CD4-positive, alpha-beta memory T cell (primary cell): ENCODE results near the gene MROH7. TPM values are rescaled to one million over a fixed set of nuclear protein-coding genes. Genes with fewer than 3 reads are reported as not detected.

Source experiments
- CTCF ChIA-PET: fragments of 350-600 bp; sonication (Branson Sonifier 250); formaldehyde crosslinking; loops from one replicate; lab custom pipeline; 2021; ENCODE audit warnings: inconsistent platforms; ENCODE audit not compliant: partially characterized antibody; lab: Charles Lee
- POLR2A ChIA-PET: fragments of 350-600 bp; sonication (Branson Sonifier 250); formaldehyde crosslinking; loops from one replicate; lab custom pipeline; 2021; ENCODE audit not compliant: partially characterized antibody; lab: Charles Lee
- DNase-seq, 5 donors: peaks; one replicate each; pipeline versions ENCODE4 v3.0.0 to v3.0.0-alpha.2; 2020 to 2022; ENCODE audit warnings: mixed read lengths in 1 of 5
- H3K27ac ChIP-seq: one replicate; pipeline ENCODE4 v1.7.0; 2013; ENCODE audit warnings: low read depth, low read length
- H3K27me3 ChIP-seq: 2 replicates; pipeline ENCODE4 v1.7.0; 2013; ENCODE audit warnings: mild to moderate bottlenecking, low read length, moderate library complexity; ENCODE audit not compliant: insufficient read depth
- H3K36me3 ChIP-seq: 2 replicates; pipeline ENCODE4 v1.7.0; 2013; ENCODE audit warnings: mild to moderate bottlenecking, low read length, moderate library complexity; ENCODE audit not compliant: insufficient read depth
- H3K4me1 ChIP-seq: 2 replicates; pipeline ENCODE4 v1.7.0; 2013; ENCODE audit warnings: mild to moderate bottlenecking, low read length, moderate library complexity; ENCODE audit not compliant: insufficient read depth
- H3K4me3 ChIP-seq, 2 donors: one replicate each; pipeline ENCODE4 v1.7.0; 2013; ENCODE audit warnings: low read length in 2 of 2, mild to moderate bottlenecking in 1 of 2
- H3K9me3 ChIP-seq, 2 donors: one replicate each; pipeline ENCODE4 v1.7.0; 2013; ENCODE audit warnings: low read length in 2 of 2, control low read depth in 1 of 2; ENCODE audit not compliant: control insufficient read depth in 1 of 2
- H3K27ac Mint-ChIP-seq, 7 donors: one replicate each; pipeline ENCODE4 v1.8.0; 2020 to 2021; ENCODE audit warnings: mixed read lengths in 7 of 7, mild to moderate bottlenecking in 6 of 7, inconsistent platforms in 3 of 7, moderate library complexity in 3 of 7
- H3K27me3 Mint-ChIP-seq, 2 donors: one replicate each; pipeline ENCODE4 v1.8.0; 2020 to 2021; ENCODE audit warnings: mixed read lengths in 2 of 2
- H3K36me3 Mint-ChIP-seq, 2 donors: one replicate each; pipeline ENCODE4 v1.8.0; 2020 to 2021; ENCODE audit warnings: mixed read lengths in 2 of 2, inconsistent platforms in 1 of 2, mild to moderate bottlenecking in 1 of 2
- H3K4me1 Mint-ChIP-seq, 4 donors: one replicate each; pipeline ENCODE4 v1.8.0; 2020 to 2021; ENCODE audit warnings: mixed read lengths in 4 of 4, mild to moderate bottlenecking in 1 of 4
- H3K4me3 Mint-ChIP-seq, 8 donors: one replicate each; pipeline ENCODE4 v1.8.0; 2020 to 2021; ENCODE audit warnings: mixed read lengths in 8 of 8, mild to moderate bottlenecking in 7 of 8, moderate library complexity in 6 of 8, inconsistent platforms in 3 of 8
- H3K9me3 Mint-ChIP-seq, 8 donors: one replicate each; pipeline ENCODE4 v1.8.0; 2020 to 2021; ENCODE audit warnings: mixed read lengths in 8 of 8, mild to moderate bottlenecking in 5 of 8, inconsistent platforms in 3 of 8, moderate library complexity in 1 of 8
- intact Hi-C: fragments of 100-400 bp; cut with micrococcal nuclease; formaldehyde crosslinking; loops from one replicate; pipeline ENCODE4 v1.15.1; 2023
- polyA plus RNA-seq, 2 donors: library from polyadenylated mRNA; unstranded; fragments of 300-500 nt; fragmentation: Illumina TruSeq; gene quantifications; one replicate each; pipeline ENCODE4 v1.2.3, GENCODE V29; 2021
- total RNA-seq, 2 experiments: library from RNA; stranded (reverse); gene quantifications; one replicate each; pipeline ENCODE4 v1.2.3, GENCODE V29; 2021

Gene MROH7
- total RNA-seq, result under 1 TPM; 0.22 to 0.38 TPM
- not detected for polyA plus RNA-seq

DNA sequence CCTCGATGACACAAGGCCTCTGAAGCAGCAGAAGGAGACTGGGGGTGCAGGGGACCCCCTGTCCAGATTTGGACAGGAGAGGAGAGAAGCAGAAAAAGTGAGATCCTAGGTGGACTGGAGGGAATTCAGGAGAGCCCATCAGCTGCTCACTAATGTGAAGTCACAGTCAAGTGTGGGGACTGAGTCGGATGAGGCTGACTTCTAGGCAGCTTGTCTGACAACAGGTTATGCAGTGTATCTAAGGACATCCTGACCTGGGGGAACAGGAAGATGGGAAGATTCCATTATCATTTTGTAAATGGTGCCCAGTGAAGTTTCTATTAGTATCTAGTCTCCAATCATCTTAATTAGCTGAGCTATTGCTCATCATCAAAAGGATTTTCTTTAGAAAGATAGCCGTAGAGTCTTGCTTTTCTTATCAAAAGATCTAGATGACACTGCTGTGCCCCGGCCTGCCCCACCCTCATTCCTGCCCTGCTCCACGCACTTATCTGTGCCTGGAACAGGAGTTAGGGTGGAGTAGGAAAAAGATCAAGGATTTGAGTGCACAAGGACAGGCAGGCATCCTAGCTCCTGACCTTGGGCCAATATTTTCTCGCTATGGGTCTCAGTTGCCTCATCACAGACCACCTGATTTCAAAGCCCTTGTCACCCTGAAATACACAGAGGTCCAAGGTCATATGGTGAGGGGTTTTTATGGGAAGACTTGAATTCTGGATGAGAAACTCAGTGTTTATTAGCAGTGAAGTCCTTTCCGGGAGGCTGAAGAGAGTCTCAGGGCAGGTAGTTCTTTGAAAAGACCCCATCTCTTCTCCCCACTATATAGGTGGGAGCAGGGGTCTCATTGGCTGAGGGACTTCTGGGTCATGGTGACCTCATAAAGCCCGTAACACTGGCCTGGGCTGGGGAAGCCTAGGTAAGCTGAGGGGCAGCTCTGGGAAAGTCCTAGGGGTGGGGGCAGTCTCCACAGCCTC, at the start of gene MROH7:
MROH7 (plus strand) TSS at position 924 of the 974 bp plus-strand sequence. CDS start 11,141 bp downstream, outside the sequence.
- H3K36me3 Mint-ChIP-seq, result peaks cover 0 to 4% of the 10 kb centered on the region in 2 donors
- POLR2A ChIA-PET, result no interaction called here
- no peaks in the 10 kb centered on the region for H3K27me3 ChIP-seq
- no peaks in the 10 kb centered on the region for H3K36me3 ChIP-seq
- H3K27me3 Mint-ChIP-seq, result peaks cover 0 to 4% of the 10 kb centered on the region in 2 donors
- peaks cover 0 to 30% (median 14%) of the 10 kb centered on the region in 8 donors for H3K9me3 Mint-ChIP-seq
- H3K4me1 ChIP-seq, result no peaks in the 10 kb centered on the region
- no peaks in the 10 kb centered on the region for H3K4me1 Mint-ChIP-seq
- H3K4me3 ChIP-seq, result no peak within 1 kb of the TSS
- no peaks in the 10 kb centered on the region for H3K9me3 ChIP-seq
- CTCF ChIA-PET, result no interaction called here
- H3K4me3 Mint-ChIP-seq, result no peak within 1 kb of the TSS
- H3K27ac ChIP-seq, result no peak within 1 kb of the TSS
- H3K27ac Mint-ChIP-seq, result no peak within 1 kb of the TSS
- intact Hi-C loops, result no loop called here
- DNase-seq, result no peak

DNA sequence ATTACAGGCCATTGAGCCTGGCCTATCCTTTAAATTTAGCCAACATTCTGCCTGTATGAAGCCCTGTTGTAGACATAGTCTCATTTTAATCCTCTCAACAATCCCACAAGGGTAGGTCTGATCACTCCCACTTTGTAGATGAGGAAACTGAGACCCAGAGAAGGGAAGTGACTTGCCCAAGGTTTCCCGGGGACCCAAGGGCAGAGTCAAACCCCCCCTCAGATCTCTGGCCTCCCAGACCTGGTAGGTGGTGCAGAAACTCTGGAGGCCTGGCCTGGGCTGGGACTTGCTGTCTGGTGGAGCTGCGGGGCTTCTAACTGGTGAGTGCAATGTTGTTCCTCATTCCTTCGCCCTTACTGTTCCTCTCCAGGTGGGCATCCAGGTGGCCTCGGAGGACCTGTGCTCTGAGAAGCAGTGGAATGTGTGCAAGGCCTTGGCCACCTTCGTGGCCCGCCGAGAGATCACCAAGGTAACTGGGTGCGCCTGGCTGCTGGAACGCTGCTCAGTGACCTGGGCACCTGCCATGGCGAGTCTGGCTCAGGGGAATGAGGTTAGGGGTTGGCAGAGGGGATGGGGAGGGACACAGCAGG, 47.9 kb upstream of the MROH7 start:
- Mint-ChIP-seq H3K27me3 (no peaks in the 10 kb centered on the region), H3K4me1 (no peaks in the 10 kb centered on the region), H3K36me3 (no peaks in the 10 kb centered on the region), H3K9me3 (no peaks in the 10 kb centered on the region), H3K4me3 (no peak overlapping the region), H3K27ac (no peak overlapping the region)
- no peak for DNase-seq
- ChIA-PET CTCF (no interaction called here), POLR2A (no interaction called here)
- Histone ChIP-seq H3K4me3 (no peak overlapping the region), H3K27me3 (no peaks in the 10 kb centered on the region), H3K4me1 (no peaks in the 10 kb centered on the region), H3K36me3 (no peaks in the 10 kb centered on the region), H3K9me3 (no peaks in the 10 kb centered on the region), H3K27ac (no peak overlapping the region)
- intact Hi-C loops, result no loop called here

DNA sequence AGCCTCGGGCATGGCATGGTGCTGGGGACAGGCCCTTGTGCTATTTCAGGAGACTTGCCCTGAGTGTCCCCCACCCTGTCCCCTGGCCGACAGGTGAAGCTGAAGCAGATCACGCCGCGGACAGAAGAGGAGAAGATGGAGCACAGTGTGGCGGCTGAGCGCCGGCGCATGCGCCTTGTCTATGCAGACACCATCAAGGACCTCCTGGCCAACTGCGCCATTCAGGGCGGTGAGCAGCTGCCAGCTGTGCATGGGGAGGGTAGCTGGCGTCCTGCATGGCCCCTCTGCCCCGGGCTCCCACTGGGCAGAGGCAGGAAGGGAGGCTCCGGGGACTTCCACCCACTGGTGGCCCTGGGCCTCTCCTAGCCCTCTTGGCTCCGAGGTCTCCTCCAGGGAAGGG, 47.1 kb upstream of the MROH7 start:
- CTCF ChIA-PET, result interaction anchor here (0.6 to 1.0 kb wide), 2 partner anchors 10 to 997 kb away, joined by 3 to 4 read pairs; no protein-coding TSS in a partner anchor
- intact Hi-C loops, result no loop called here
- H3K27ac ChIP-seq, result no peak overlapping the region
- Mint-ChIP-seq H3K9me3 (no peaks in the 10 kb centered on the region), H3K27ac (no peak overlapping the region), H3K27me3 (no peaks in the 10 kb centered on the region), H3K4me3 (no peak overlapping the region), H3K4me1 (no peaks in the 10 kb centered on the region), H3K36me3 (no peaks in the 10 kb centered on the region)
- no peaks in the 10 kb centered on the region for H3K36me3 ChIP-seq
- no peaks in the 10 kb centered on the region for H3K4me1 ChIP-seq
- no peak for DNase-seq
- no peaks in the 10 kb centered on the region for H3K9me3 ChIP-seq
- H3K27me3 ChIP-seq, result no peaks in the 10 kb centered on the region
- POLR2A ChIA-PET, result no interaction called here
- H3K4me3 ChIP-seq, result no peak overlapping the region

DNA sequence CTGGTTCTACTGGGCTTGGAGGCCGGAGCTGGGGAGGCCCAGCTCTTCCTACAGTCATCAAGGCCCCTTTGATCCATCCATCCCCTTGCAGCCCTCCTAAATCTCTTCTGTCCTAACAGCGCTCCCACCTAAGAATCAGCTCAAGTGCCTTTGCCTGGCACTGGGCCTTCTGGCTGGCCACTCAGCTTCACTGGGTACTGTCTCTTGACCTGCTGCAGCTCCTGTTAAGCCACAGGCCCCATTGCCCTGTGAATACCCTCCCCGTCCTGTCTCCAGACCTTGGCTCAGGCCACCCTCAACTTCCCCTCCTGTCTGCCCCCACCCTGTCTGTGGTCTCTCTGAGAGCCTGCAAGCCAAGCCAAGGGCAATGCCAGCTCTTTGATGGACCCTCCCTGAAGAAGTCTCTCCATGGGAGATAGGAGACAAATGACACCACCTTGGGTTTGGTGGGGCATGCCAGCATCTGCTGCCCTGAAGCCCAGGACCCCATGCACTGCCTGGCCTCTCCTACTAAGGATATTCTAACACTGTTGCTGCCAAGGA, 45.6 kb upstream of the MROH7 start:
- H3K36me3 Mint-ChIP-seq, result no peaks in the 10 kb centered on the region
- ChIA-PET POLR2A (no interaction called here), CTCF (interaction anchor here (1.3 kb wide), 1 partner anchor 8 kb away, joined by 4 read pairs; no protein-coding TSS in a partner anchor)
- Histone ChIP-seq H3K27ac (no peak overlapping the region), H3K4me1 (no peaks in the 10 kb centered on the region), H3K4me3 (no peak overlapping the region), H3K9me3 (no peaks in the 10 kb centered on the region), H3K27me3 (no peaks in the 10 kb centered on the region), H3K36me3 (no peaks in the 10 kb centered on the region)
- no peak for DNase-seq
- H3K4me1 Mint-ChIP-seq, result no peaks in the 10 kb centered on the region
- H3K9me3 Mint-ChIP-seq, result no peaks in the 10 kb centered on the region
- H3K27me3 Mint-ChIP-seq, result no peaks in the 10 kb centered on the region
- H3K4me3 Mint-ChIP-seq, result no peak overlapping the region
- no peak overlapping the region for H3K27ac Mint-ChIP-seq
- intact Hi-C loops, result no loop called here

DNA sequence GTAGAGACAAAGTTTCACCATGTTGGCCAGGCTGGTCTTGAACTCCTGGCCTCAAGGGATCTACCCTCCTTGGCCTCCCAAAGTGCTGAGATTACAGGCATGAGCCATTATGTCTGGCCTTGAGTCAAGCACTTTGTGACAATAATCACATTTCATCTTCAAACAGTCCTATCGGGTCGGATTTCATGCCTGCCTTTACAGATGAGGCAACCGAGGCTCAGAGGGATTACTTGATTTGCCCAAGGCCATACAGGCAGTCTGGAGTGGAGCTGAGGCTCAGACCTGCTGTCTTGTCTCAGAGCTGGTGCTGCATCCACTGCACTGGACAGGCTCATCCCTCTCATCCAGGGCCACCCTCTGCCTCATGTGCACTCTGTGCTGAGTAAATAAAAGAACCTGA, 44.8 kb upstream of the MROH7 start:
- Histone ChIP-seq H3K4me1 (no peaks in the 10 kb centered on the region), H3K27me3 (no peaks in the 10 kb centered on the region), H3K9me3 (no peaks in the 10 kb centered on the region), H3K27ac (no peak overlapping the region), H3K4me3 (no peak overlapping the region), H3K36me3 (no peaks in the 10 kb centered on the region)
- no peak for DNase-seq
- H3K4me3 Mint-ChIP-seq, result no peak overlapping the region
- H3K4me1 Mint-ChIP-seq, result no peaks in the 10 kb centered on the region
- no peaks in the 10 kb centered on the region for H3K27me3 Mint-ChIP-seq
- H3K9me3 Mint-ChIP-seq, result no peaks in the 10 kb centered on the region
- intact Hi-C loops, result no loop called here
- ChIA-PET CTCF (interaction anchor here (1.3 kb wide), 1 partner anchor 7 kb away, joined by 4 read pairs; no protein-coding TSS in a partner anchor), POLR2A (no interaction called here)
- H3K36me3 Mint-ChIP-seq, result no peaks in the 10 kb centered on the region
- H3K27ac Mint-ChIP-seq, result peak overlapping the region in 1 of 7 donors; percentile 51

DNA sequence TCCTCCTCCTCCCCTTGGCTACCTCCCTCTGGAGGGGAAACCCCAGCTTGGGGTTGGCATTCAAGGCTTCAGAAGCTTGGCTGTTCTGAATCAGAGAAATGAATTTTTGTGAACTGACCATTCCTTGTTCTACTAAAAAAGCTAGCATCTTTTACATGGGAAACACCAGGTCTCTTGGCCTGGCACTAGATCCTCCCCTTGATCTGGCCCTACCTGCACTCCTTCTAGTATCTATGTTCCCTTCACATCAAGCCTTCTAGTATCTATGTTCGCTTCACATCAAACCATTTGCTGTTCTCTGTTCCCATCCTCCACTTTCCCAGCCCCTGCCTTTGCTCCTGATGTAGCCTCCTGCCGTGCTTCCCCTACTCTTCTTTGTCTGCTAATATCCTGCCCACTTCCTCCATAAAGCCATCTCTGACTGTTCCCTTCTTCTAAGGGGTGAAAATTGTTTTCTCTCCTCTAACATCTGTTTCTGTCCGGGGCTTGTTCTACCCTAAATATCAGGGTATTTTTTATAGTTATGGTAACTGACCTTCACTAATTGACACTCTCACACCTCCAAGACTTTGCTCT, 44.0 kb upstream of the MROH7 start:
- no peaks in the 10 kb centered on the region for H3K9me3 Mint-ChIP-seq
- no peaks in the 10 kb centered on the region for H3K27me3 Mint-ChIP-seq
- CTCF ChIA-PET, result no interaction called here
- Histone ChIP-seq H3K9me3 (no peaks in the 10 kb centered on the region), H3K27me3 (no peaks in the 10 kb centered on the region), H3K36me3 (no peaks in the 10 kb centered on the region), H3K4me1 (no peaks in the 10 kb centered on the region), H3K4me3 (no peak overlapping the region), H3K27ac (no peak overlapping the region)
- no peaks in the 10 kb centered on the region for H3K36me3 Mint-ChIP-seq
- POLR2A ChIA-PET, result no interaction called here
- H3K4me1 Mint-ChIP-seq, result no peaks in the 10 kb centered on the region
- DNase-seq, result no peak
- H3K4me3 Mint-ChIP-seq, result no peak overlapping the region
- intact Hi-C loops, result no loop called here
- H3K27ac Mint-ChIP-seq, result peak overlapping the region in 1 of 7 donors; percentile 9
